Activated CD4-positive, alpha-beta T cell treated with anti-CD3 and anti-CD28 coated beads, Interleukin-2, amount 50 U/mL, for 16 hours (primary cell): ENCODE measurements around the gene PLEKHD1.
"Not testable (repeated sequence)": the region's sequence is repeated elsewhere in the genome, so short reads cannot be mapped to it uniquely, and the experiment has no call there.

Experiments
- DNase-seq: peaks from one replicate; pipeline ENCODE4 v3.0.0-alpha.2; 2020

Gene PLEKHD1

DNA sequence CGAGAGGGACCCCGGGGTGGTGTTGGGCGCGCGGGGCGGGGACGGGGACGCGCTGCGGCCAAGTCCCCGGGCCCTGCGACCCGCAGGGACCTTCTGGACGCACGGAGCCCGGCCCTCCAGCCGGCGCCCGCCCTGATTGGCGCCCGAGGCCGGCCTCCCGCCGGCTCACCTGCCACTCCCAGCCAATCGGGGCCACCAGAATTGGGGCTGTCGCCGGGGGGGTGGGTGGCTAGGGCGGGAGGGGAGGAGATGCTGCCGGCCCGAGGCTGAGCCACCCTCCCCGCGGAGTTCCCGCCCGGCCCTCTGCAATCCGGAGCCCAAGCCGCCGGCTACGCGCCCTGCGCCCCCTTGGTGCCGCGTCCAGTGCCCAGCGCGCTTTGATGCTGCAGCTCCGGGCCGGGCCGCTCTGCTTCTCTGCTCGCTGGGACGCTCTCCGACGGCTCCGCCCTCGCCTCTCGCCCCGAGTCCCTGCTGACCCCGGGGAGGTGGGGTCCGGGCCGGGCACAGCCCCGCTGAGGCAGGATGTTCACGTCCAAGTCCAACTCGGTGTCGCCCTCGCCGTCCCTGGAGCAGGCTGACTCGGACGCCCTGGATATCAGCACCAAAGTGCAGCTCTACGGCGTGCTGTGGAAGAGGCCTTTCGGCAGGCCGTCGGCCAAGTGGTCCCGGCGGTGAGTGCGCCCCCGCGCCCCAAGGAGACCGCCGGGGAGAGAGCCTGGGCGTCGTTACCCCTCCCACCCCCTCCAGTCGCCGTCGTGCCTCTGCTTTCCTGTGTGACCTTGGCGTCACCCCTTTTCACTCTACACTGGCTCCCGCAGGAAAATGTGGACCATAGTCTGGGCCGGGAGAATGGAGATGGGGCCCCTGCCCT is at the start of gene PLEKHD1:
TSS of gene PLEKHD1 (plus strand) at position 285 of the 871 bp plus-strand sequence. CDS start at position 523, 238 bp downstream.
- DNase-seq: no peak

DNA sequence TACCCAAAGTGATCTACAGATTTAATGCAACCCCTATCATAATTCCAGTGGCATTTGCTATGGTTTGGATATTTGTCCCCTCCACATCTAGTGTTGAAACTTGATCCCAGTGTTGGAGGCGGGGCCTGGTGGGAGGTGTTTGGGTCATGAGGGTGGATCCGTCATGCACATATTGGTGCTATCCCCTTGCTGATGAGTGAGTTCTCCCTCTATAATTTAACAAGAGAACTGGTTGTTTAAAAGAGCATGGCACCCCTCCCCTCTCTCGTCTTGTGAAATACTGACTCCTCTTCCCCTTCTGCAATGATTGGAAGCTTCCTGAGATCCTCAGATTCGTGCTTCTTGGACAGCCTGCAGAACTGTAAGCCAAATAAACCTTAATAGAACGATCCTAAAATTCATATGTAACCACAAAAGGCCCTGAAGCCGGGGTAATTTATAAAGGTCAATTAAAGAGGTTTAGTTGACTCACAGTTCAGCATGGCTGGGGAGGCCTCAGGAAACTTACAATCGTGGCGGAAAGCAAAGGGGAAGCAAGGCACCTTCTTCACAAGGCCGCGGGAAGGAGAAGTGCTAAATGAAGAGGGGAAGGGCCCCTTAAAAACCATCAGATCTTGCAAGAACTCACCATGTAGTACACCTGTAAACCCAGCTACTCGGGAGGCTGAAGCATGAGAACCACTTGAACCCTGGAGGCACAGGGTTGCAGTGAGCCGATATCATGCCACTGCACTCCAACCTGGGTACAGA is 44.8 kb upstream of the PLEKHD1 start:
- DNase-seq: no peak

DNA sequence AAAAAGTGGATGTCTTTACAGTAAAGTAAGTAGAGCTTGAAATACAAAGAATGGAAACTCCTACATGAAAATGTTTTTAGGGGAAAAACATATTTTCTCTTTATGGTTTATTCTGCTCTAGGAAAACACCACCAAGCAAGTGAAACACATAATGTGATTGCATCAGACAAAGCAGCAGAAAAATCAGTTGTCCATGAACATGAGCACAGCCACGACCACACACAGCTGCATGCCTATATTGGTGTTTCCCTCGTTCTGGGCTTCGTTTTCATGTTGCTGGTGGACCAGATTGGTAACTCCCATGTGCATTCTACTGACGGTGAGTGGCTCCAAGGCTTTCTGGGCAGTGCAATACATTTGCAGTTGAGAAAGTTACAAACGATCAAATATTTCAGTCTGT is 42.6 kb upstream of the PLEKHD1 start:
- DNase-seq: peak; percentile 4

DNA sequence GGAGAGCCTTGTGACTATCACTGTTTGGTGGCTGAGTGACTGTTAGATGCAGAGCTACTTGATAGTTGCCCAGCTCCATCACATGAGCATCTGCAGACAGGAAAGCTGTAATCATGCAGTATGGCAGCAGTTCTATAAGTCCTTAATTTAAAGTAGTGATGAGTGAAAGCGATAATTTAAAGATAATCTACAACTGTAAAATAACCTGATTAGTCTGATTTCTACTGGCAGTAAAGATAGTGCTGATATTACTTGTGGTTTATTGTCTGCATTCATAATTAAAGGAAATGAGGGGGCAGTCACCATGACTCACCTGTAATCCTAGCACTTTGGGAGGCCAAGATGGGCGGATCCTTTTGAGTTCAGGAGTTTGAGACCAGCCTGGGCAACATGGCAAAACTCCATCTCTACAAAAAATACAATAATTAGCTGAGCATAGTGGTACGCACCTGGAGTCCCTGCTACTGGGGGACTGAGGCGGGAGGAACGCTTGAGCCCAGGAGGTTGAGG is 41.2 kb upstream of the PLEKHD1 start:
- DNase-seq: no peak

DNA sequence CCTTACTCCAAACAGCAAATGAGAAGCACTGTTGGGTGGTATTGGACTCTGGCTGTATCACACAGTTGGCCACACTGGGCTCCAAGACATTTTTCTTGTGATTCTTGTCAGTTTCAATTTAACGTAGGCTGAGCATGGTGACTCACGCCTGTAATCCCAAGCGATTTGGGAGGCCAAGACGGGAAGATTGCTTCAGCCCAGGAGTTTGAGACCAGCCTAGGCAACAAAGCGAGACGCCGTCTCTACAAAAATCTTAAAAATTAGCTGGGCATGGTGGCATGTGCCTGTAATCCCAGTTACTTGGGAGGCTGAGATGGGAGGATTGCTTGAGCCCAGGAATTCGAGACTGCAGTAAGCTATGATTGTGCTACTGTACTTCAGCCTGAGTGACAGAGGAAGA is 35.3 kb upstream of the PLEKHD1 start:
- no peak for DNase-seq

DNA sequence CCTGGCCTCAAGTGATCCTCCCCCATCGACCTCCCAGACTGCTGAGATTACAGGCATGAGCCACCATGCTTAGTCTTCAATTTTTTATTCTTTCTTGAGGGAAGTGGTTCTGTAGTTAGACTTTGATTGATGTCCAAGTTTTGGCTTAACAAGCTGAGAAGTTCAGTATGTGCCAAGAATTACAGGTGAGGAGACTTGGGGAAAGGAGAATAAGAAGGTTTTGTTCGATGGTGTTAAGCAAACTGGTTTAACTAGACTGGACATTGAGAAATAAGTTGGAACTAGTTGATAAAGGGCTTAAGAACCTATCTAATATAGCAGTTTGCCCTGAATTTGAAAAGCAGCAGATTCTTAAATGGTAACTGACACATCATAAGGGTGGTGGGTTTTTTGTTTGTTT is 32.6 kb upstream of the PLEKHD1 start:
- no peak for DNase-seq

DNA sequence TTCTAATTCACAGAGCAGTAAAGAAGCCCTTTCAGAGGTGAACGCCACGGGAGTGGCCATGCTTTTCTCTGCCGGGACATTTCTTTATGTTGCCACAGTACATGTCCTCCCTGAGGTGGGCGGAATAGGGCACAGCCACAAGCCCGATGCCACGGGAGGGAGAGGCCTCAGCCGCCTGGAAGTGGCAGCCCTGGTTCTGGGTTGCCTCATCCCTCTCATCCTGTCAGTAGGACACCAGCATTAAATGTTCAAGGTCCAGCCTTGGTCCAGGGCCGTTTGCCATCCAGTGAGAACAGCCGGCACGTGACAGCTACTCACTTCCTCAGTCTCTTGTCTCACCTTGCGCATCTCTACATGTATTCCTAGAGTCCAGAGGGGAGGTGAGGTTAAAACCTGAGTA is 26.2 kb upstream of the PLEKHD1 start:
- DNase-seq: no peak

DNA sequence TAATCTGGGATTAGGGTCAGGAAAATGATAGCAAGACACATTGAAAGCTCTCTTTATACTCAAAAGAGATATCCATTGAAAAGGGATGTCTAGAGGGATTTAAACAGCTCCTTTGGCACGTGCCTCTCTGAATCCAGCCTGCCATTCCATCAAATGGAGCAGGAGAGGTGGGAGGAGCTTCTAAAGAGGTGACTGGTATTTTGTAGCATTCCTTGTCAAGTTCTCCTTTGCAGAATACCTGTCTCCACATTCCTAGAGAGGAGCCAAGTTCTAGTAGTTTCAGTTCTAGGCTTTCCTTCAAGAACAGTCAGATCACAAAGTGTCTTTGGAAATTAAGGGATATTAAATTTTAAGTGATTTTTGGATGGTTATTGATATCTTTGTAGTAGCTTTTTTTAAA is 25.4 kb upstream of the PLEKHD1 start:
- DNase-seq: no peak

DNA sequence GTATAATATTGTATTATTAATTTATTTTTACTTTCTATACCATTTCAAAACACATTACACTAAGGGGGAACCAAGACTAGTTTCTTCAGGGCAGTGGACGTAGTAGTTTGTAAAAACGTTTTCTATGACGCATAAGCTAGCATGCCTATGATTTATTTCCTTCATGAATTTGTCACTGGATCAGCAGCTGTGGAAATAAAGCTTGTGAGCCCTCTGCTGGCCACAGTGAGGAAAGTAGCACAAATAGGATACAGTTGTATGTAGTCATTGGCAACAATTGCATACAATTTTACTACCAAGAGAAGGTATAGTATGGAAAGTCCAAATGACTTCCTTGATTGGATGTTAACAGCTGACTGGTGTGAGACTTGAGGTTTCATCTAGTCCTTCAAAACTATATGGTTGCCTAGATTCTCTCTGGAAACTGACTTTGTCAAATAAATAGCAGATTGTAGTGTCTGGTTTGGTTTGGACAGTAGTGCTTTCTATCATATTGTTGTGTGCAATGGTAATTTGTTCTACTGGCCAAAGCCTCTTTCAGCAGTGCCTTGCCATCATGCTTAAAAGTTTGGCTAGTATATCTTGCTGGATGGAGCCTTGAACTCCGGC is 24.3 kb upstream of the PLEKHD1 start:
- peak; percentile 68 for DNase-seq

DNA sequence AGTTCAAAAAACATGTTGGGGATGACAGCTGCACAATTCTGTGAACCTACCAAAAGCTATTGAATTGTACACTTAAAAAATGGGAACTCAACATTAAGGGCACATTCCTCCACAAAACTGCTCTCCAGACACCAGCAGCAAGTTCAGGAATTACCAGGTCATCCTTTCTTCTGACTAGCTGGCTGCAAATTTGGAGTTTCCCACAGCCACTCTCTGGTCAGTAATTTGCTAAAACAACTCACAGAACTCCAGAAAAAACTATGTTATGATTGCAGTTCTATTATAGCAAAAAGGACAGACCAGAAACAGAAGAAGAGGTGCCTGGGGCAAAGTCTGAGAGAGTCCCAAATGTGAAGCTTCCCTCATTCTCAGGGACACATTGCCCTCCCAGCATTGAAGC is 20.1 kb upstream of the PLEKHD1 start:
- DNase-seq: no peak

DNA sequence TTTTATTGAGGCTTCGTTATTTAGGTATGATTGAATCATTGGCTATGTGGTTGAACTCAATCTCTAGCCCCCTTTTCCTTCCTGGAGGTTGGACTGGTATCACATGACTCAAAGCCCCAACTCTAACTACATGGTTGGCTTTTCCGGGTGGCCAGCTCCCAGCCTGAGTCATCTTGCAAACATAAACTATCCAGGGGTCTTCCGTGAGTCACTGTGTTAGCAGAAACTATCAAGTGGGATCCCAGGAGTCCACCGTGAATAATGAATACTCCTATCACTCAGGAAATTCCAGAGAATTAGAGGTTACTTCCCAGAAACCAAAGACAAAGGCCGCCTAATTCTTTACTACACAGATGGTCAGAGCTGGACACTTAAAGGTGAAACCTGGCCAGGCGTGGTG is 19.7 kb upstream of the PLEKHD1 start:
- DNase-seq: no peak

DNA sequence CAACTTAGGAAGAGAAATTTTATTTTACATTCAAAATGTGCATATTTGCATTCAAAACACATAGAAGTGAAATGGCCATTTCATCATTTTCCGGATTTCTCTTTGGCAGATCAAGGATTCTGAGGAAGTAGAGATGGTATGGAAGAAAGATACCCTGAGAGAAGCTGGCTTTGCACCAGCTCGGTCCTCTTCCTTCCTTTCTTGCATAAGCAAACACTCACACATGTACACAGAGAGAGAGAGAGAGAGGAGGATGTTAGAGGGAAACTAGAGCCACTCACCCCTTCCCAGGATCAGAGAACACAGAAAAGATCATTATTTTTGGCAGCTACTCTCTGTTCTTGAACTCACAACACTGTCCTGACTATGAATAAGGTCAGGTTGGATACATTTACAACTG is 15.6 kb upstream of the PLEKHD1 start:
- DNase-seq: no peak

DNA sequence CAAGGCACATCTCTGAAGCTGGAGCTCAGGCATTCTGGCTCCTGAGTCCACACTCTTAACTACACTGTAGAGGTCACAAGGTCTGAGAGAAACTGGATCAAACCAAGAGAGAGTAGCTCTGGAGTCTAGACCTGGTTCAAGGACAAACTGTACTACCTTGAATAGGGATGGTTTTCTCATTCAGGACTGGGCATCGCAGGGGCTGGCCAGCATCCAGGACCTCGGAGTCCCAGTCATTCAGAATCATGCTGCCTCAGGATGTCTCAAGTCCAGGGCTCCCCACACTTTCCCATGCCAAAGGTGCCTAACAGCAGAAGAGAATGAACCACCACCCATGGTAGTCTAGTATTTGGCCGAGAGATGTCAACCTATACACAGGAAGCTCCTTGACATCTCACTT is 13.1 kb upstream of the PLEKHD1 start:
- DNase-seq: no peak

DNA sequence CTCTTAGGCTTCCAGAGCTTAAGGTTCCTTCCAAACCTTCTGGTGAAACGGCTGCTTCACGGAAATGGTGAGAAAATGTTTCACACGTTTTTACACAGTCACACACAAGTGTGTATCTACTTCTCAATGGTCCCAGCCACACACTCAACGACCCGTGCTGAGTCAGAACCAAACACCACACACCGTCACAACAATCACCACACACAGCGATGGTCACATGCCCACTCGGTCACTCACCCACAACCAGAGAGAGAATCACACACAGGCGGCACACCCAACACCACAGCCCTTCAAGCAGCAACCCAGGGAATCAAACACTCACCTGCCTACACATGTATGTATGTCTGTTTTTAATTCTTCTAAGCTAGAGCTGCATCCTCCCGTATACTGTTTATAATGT is 12.6 kb upstream of the PLEKHD1 start:
- peak; percentile 35 for DNase-seq

DNA sequence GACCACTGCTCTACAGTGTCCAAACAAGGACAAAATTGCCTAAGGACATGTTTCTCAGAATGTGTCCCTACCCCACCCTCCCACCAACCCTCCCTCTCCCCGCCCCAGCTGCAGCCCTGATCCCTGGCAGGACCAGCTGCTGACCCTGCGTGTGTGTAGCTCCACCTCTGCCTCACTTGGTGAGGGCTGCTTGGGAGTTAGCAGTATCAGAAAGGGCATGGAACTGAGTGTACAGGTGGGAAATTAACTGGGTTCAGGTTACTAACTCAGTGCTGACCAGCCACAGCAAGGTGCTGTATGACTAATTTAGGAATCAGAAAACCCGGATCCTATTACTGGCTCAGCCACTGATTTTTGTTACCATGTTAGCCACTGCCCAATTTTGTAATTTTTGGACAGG is 11.3 kb upstream of the PLEKHD1 start:
- DNase-seq: no peak

DNA sequence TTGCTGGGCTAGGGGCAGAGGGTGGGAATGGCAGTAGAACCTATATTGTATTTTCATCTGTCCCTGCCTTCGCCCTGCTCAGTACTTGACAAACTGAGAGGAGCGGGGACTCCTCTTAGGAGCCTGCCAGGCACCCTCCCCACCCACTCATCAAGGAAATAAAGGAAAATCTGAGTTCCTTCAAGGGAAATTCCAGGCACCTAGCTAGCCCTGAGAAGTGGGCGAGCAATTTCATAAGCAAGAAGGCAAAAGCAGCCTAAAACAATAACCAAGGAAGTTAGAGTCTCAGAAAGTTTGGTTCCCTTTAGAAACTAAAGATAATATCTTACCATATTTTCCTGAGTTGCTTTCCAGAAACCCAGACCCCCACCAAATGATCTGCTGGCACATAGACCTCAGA is 10.6 kb upstream of the PLEKHD1 start:
- DNase-seq: no peak

DNA sequence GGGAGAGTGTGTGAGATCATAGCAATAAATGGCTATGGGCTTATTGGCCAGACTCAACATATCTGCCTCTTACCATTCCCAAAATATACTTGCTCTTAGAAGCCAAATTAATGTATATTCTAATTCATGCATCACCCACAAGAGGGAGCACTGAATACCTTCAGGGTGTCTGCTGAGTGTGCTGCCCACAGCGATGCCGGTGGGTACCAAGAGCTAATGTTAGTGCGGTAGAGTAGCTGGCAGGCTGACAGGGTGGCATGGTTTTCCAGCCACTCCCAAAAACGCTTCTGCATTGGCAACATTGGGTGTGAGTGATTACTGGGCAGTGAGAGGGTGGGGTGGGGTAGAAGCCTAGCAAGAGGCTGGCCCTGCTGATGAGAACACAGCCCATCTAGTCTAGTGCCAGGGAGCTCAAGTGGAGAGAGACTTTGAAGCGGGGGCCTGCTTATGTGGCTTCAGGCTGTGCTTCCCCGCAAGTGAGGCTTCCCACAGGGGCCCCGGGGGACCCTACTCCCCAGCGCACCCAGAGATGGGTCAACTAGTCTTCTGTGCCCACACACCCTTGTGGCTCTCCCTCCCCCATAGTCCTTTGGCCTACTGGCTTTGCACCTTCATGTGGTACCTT is 9.2 kb upstream of the PLEKHD1 start:
- DNase-seq: peak; percentile 38

DNA sequence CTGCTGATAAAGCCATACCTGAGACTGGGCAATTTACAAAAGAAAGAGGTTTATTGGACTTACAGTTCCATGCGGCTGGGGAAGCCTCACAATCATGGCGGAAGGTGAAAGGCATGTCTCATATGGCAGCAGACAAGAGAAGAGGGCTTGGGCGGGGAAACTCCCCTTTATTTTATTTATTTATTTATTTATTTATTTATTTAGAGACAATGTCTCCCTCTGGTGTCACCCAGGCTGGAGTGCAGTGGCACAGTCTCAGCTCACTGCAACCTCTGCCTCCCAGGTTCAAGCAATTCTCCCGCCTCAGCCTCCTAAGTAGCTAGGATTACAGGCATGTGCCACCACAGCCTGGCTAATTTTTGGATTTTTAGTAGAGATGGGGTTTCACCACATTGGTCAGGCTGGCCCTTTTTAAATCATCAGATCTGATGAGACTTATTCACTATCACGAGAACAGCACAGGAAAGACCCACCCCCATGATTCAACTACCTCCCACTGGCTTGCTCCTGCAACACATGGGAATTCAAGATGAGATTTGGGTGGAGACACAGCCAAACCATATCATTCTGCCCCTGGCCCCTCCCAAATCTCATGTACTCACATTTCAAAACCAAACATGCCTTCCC is 7.6 kb upstream of the PLEKHD1 start:
- not testable (repeated sequence) for DNase-seq

DNA sequence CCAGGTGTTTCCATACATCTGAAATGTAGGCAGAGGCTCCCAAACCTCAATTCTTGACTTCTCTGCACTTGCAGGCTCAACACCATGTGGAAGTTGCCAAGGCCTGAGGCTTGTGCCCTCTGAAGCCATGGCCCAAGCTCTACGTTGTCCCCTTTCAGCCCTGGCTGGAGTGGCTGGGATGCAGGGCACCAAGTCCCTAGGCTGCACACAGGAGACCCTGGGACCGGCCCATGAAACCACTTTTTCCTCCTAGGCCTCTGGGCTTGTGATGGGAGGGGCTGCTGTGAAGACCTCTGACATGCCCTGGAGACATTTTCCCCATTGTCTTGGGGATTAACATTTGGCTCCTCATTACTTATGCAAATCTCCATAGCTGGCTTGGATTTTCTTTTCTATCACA is 6.5 kb upstream of the PLEKHD1 start:
- not testable (repeated sequence) for DNase-seq

DNA sequence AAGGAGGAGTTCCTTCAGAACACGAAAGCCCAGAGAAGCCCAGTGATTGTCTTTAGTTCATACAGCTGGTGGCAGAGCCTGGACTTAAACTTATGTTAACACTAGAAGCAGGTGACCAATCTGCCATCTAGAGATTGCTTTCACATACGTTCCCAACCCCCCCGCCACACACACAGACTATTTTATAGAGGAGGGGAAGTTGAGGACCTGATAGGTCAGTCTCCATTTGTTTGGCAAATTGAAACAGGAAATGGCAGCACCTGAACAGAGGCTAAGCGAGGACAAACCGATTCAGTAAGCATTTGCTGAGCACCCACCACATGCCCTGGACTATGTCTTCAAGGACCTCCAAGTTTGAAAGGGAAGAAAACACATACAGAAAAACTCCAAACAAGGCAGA is 4.8 kb upstream of the PLEKHD1 start:
- no peak for DNase-seq

DNA sequence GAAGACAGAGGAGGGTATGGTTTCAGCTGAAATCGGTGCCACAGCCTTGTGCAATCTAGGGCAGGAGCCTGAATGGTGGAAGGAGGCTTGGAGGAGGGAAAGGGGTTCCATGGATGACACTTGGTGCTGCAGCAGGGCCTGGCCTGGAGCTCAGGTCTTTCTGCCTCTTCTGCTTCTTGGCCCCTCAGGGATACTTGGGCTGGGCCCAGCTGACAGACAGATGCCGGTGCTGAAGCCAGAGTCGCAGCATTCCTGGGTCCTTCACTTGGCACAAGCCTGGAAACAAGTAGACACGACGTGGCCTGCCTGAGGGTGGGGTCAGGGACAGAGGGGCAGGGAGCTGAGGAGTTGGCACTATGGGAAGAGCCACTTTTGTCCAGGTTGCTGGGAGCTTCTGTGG is 4.4 kb upstream of the PLEKHD1 start:
- no peak for DNase-seq

DNA sequence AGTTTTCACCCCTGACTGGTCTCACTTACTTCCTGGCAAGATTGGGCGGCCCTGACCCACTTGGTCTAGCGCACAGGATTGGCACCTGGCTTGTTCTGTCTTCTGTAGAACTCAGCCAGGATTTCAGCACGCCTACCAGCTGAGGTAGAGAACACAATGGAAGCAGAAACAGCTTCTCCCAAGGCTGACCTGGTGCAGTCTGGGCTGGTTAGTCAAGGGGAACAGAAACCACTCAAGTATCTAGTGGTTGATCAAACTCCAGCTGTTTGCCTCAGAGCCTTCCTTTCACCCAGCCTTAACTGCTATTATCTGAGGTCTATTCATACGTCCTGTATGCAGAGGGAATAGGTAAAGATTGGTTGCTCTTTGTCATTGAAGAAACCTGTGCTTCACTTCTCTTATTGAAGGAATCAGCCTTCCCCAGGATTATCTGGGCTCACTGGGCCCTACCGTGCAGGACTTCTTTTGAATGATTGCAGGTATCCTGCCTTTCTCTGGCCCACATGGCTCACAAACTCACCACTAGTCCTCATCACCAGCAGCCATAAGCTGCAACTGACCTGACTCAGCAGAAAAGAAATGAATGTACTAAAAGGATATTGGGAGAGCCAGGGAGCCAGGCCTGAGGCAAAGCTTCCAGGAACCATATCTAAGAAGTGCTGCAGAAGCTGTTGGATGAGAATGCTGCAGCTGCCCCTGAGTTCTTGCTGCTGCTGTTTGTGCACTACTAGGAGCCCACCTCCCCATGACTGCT is 2.5 kb upstream of the PLEKHD1 start:
- no peak for DNase-seq
